Astrocyte of the cerebellum (primary cell): ENCODE results near the gene ASIC2.

Source experiments
- DNase-seq: peaks from one replicate; pipeline ENCODE4 v3.0.0-alpha.2; 2011; ENCODE audit warnings: low read depth
- H3K4me3 ChIP-seq: 2 replicates; pipeline ENCODE4 v1.5.1; 2011; ENCODE audit warnings: mild to moderate bottlenecking, low read depth, low read length, moderate library complexity
- in situ Hi-C: cut with HindIII; loops from 2 replicates; pipeline ENCODE4 v1.10.0; 2017; ENCODE audit warnings: low sequenced_read_pairs
- TF ChIP-seq, protein P1 (sequence below): IDR thresholded peaks from 2 replicates; pipeline ENCODE4 v1.5.1; 2012; ENCODE audit warnings: low read length, low read depth, moderate library complexity, mild to moderate bottlenecking; ENCODE audit errors: missing control alignments

Gene ASIC2

DNA sequence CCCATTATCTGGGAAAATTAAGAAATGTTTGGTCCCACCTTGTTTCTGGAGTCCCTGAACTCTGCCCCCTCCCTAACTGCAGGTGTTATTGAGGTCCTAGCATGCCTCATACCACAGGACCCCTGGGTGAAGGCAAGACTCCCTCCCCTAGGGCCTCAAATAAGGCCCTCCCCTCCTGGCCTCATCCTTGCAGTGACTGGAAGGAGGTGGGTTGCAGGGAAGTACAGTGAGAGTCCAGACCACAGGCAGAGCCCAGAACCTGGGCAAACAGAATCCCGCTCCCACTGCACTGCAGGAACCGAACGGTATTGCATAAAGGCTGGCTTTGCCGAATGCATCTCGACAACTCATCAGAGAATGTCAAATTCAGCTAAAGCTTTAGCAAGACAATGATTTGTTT lies 126.6 kb downstream of the ASIC2 start:
- H3K4me3 ChIP-seq, result no peak overlapping the region
- in situ Hi-C loops, result no loop called here
- TF ChIP-seq, protein P1, sequence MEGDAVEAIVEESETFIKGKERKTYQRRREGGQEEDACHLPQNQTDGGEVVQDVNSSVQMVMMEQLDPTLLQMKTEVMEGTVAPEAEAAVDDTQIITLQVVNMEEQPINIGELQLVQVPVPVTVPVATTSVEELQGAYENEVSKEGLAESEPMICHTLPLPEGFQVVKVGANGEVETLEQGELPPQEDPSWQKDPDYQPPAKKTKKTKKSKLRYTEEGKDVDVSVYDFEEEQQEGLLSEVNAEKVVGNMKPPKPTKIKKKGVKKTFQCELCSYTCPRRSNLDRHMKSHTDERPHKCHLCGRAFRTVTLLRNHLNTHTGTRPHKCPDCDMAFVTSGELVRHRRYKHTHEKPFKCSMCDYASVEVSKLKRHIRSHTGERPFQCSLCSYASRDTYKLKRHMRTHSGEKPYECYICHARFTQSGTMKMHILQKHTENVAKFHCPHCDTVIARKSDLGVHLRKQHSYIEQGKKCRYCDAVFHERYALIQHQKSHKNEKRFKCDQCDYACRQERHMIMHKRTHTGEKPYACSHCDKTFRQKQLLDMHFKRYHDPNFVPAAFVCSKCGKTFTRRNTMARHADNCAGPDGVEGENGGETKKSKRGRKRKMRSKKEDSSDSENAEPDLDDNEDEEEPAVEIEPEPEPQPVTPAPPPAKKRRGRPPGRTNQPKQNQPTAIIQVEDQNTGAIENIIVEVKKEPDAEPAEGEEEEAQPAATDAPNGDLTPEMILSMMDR, result no peak
- no peak for DNase-seq

DNA sequence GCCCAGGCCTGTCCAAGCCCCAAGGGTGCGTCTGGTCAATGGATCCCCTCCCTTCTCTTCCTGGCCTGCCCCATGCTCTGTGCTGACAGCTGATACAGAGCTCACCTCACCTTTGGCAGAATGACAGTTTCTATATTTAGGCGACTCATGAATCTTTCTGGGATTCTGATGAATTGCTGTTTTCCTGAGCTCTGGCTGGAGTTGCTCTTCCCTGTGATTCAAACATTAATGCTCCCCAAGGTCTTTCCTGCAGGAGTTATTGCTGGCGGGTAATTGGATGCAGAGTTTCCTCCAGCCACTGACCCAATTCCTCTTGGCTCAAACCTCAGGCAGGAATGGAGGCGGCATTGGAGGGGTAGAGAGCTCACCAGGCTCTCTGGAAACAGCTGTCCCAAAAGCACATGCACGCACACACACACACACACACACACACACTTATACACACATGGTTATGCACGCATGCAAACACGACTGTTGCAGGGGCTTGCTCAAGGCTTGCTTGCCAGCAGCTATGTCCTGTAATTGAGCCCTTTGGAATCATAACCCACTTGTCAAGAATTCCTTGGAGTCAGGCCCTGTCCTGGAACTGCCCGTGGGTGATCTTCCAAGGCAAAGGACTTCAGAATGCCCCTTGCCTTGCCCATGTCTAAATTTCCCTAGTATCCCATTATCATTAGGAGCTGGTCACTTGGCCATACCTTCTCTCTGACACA lies 128.8 kb downstream of the ASIC2 start:
- TF ChIP-seq, protein P1, result no peak

DNA sequence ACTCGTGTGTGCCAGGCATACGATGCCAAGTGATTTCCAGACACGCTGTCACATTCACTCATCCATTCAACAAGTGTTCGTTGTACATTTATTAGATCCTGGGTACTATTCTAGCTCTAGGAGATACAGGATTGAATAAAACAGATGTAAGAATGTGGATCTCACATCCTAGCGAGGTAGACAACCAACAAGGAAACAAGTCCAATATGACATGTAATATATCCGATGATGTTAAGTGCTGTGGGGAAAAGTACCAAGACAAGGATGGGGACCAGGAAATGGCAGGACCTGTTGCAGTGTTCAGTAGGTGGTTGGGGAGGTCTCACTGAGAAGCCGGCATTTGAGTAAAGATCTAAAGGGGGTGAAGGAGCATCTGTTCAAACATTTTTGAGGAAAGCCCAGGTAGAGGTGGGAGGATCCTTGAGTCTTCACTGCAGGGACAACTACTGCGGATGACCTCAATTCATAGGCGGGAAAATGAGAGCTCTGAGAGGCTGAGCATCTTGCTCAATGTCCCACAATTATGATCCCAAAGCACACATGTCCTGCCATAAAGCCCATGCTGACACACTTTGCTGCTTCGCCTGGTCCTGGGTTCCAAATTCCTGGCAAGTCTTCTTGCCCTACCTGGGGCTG lies 129.4 kb downstream of the ASIC2 start:
- no peak for DNase-seq
- in situ Hi-C loops, result no loop called here
- H3K4me3 ChIP-seq, result no peak overlapping the region
- TF ChIP-seq, protein P1, result no peak

More for the DNA sequence above, 128.8 kb downstream of the ASIC2 start:
- DNase-seq, result no peak
- H3K4me3 ChIP-seq, result no peak overlapping the region
- in situ Hi-C loops, result no loop called here

DNA sequence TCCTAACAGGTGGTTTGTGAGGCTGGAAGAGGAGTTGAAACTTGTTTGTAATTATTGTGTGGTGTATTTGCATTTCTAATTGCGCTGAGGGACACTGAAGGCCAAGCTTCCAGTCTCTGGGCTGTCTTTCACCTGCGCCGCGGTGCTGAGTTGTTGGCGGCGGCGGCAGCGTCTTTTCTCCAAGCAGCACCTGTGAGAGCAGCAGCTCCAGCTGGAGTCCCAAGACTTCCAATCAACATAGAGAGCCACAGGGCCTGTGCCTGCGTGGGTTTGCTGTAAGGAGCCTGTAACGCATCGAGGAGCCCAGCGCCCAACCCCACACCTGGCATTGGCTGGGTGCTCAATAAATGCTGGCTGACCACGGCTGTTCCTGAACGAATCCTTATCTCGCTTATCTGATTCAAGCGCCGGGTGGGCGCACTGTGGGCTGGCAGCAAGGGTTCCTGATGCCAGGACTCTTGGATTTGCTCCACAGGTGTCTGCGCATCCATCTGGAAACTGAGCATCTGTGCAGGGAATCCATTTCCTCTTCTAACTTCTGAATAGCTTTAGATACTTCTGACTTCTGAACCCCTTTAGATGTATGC lies 138.1 kb downstream of the ASIC2 start:
- no peak for DNase-seq
- TF ChIP-seq, protein P1, result no peak
- H3K4me3 ChIP-seq, result no peak overlapping the region
- in situ Hi-C loops, result loop anchor here (5.0 kb wide), 1 partner anchor 47 kb away; no protein-coding TSS in a partner anchor

DNA sequence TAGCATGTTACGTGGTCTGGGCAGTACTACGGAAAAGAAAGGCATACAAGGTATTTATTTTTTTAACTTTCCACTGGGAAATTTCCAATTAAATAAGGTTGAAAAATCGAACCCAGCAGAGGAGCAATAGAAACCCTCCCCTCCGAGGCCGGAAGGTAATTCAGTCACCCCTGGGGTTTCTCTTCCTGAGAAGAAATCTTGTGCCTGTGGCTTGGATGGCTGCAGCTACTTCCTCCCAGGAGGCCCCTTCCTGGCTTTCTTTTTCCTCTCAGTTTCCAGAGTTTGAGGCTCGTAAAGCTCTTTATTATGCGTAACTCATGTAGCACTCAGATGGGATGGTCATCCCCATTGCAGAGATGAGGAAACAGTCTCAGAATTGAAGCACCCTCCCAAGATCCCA lies 140.3 kb downstream of the ASIC2 start:
- in situ Hi-C loops, result loop anchor here (5.0 kb wide), 1 partner anchor 50 kb away; no protein-coding TSS in a partner anchor
- DNase-seq, result no peak
- TF ChIP-seq, protein P1, result no peak
- no peak overlapping the region for H3K4me3 ChIP-seq

DNA sequence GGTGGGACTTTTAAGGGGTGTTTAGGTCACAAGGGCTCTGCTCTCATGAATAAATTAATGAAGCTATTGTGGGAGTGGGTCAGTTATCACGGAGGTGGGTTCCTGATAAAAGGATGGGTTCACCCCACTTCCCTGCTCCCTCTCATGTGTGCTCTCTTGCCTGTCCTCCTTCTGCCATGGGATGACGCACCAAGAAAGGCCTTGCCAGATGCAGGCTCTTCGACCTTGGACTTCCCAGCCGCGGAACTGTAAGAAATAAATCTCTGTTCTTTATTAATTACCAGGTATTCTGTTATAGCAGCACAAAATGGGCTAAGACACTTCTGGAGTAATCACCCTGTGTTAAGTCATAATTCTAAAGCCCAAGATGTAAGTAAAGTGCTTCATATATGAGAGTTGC lies 141.5 kb downstream of the ASIC2 start:
- H3K4me3 ChIP-seq, result no peak overlapping the region
- DNase-seq, result no peak
- TF ChIP-seq, protein P1, result no peak
- in situ Hi-C loops, result loop anchor here (5.0 kb wide), 1 partner anchor 51 kb away; no protein-coding TSS in a partner anchor
